SK-N-DZ (cell line): ENCODE results near the gene CEP83. TPM values are rescaled to one million over a fixed set of nuclear protein-coding genes. Genes with fewer than 3 reads are reported as not detected.
"Not testable (repeated sequence)": the region's sequence is repeated elsewhere in the genome, so short reads cannot be mapped to it uniquely, and the experiment has no call there.

Experiments
- DNase-seq: peaks from one replicate; pipeline ENCODE4 v3.0.0-alpha.2; 2015; ENCODE audit warnings: low spot score
- polyA plus RNA-seq, 2 experiments: library from polyadenylated mRNA; depleted of rRNA; stranded (reverse); fragments of >200 nt; gene quantifications; 2 replicates each; pipeline ENCODE4 v1.2.3, GENCODE V29; 2014

Gene CEP83, protein sequence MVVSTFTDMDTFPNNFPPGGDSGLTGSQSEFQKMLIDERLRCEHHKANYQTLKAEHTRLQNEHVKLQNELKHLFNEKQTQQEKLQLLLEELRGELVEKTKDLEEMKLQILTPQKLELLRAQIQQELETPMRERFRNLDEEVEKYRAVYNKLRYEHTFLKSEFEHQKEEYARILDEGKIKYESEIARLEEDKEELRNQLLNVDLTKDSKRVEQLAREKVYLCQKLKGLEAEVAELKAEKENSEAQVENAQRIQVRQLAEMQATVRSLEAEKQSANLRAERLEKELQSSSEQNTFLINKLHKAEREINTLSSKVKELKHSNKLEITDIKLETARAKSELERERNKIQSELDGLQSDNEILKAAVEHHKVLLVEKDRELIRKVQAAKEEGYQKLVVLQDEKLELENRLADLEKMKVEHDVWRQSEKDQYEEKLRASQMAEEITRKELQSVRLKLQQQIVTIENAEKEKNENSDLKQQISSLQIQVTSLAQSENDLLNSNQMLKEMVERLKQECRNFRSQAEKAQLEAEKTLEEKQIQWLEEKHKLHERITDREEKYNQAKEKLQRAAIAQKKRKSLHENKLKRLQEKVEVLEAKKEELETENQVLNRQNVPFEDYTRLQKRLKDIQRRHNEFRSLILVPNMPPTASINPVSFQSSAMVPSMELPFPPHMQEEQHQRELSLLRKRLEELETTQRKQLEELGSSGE
- 10.7 and 19.1 TPM in 2 replicates for polyA plus RNA-seq (2014; cell fraction: cytosol; rRNA removed)
- polyA plus RNA-seq (2014; cell fraction: nucleus; rRNA removed): 42.3 and 45.8 TPM in 2 replicates

- DNase-seq: peak; percentile 90
Observed at GRCh38 chr12:94459728-94460615, at the start of gene CEP83. CEP83 (minus strand) TSS chr12:94459867; CDS start chr12:94412490, 47,377 bp downstream.

DNA sequence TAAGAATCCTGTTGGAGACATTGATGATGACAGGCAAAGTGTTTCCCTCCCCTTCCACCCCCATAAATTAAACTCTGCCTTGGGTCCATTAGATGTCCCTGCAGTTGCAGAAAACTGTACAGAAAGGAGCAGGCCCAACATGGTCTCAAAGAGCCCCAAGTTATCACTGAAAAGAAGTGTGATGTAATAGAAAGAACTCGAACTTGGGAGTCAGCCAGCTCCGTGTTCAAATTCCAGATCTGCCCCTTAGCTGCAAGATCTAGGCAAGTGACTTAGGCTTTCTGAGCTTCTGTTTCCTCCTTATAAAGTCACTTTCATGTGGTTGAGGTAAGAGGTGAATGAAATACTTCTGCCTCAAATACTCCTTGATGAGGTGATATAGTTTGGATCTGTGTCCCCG is 49.6 kb upstream of the CEP83 start:
- no peak for DNase-seq

GRCh38 chr12:94507455-94507854 is 47.8 kb upstream of the CEP83 start:
- no peak for DNase-seq

- no peak for DNase-seq
Observed at GRCh38 chr12:94504386-94504785, 44.7 kb upstream of the CEP83 start.

DNA sequence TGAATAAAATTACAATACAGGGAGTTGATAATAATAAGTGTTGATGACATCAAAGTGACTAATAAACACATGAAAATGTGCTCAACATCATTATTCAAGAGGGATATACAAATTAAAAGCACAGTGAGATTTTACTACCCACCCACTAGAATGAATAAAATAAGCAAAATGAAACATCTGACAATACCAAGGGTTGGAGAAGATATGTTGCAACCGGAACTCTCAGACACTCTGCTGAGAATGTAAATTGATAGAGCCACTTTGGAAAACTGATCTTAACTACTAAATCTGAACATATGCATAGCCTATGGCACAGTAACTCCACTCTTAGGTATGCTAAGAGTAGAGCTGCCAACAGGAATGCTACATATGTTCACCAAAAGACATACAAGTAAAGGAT is 44.0 kb upstream of the CEP83 start:
- DNase-seq: no peak

- DNase-seq: no peak
Observed at GRCh38 chr12:94500831-94501567, 41.3 kb upstream of the CEP83 start.

DNA sequence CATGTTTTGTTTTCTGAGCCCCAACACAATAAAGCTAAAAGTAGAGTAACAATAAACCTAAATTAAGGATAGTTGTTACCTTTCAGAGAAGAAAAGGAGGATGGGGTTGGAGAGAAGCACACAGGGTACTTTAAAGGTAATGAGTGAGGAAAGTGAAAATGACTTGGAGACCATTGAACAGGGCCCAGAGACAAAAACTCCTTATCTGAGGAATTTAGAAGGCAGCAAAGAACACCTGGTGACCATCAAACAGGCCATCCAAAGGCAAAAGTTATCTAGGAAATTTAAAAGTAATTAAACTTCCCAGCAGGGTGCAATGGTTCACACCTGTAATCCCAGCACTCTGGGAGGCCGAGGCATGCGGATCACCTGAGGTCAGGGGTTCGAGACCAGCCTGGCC is 39.0 kb upstream of the CEP83 start:
- DNase-seq: no peak

DNA sequence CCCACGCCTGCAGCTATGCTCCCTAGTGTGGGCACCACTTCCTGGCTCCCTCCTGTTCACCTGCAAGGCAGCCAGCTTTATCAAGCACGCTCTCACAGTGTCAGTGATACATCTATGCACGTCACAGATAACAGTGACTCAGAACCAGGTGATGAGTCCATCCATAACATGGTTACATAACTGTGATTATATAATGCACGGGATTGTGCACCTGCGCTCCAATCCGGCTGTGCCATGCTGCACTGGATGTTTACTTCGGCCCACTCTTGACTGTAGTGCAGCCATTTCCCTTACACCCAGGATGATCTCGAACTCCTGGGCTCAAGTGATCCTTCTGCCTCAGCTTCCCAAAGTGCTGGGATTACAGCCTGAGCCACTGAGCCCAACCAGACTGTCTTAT is 38.4 kb upstream of the CEP83 start:
- DNase-seq: no peak

GRCh38 chr12:94495445-94496115 is 35.9 kb upstream of the CEP83 start:
- DNase-seq: no peak

- DNase-seq: no peak
Observed at GRCh38 chr12:94491489-94491888, 31.8 kb upstream of the CEP83 start.

GRCh38 chr12:94488463-94488862 is 28.8 kb upstream of the CEP83 start:
- DNase-seq: no peak

DNA sequence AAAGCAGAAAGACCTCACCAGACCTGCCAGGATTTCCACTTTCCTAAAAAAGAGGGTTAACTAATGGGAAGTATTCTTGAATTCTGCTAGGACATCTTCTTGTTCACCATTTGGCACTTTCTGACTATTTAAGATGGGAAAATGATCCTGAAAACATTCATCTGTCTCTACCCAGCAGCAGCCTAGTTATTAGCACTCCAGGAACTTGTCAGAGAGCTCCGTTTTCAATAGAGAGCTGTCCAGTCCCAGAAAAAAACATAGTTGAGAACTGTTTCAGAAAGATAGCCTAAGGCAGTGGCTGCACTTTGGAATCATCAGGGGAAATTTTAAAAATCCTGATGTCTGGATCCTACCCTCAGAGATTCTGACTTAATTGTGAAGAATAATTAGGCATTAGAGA is 22.1 kb upstream of the CEP83 start:
- DNase-seq: no peak

GRCh38 chr12:94469522-94469921 is 9.9 kb upstream of the CEP83 start:
- DNase-seq: no peak

GRCh38 chr12:94460616-94460959 is 921 bp upstream of the CEP83 start:
- no peak for DNase-seq

DNA sequence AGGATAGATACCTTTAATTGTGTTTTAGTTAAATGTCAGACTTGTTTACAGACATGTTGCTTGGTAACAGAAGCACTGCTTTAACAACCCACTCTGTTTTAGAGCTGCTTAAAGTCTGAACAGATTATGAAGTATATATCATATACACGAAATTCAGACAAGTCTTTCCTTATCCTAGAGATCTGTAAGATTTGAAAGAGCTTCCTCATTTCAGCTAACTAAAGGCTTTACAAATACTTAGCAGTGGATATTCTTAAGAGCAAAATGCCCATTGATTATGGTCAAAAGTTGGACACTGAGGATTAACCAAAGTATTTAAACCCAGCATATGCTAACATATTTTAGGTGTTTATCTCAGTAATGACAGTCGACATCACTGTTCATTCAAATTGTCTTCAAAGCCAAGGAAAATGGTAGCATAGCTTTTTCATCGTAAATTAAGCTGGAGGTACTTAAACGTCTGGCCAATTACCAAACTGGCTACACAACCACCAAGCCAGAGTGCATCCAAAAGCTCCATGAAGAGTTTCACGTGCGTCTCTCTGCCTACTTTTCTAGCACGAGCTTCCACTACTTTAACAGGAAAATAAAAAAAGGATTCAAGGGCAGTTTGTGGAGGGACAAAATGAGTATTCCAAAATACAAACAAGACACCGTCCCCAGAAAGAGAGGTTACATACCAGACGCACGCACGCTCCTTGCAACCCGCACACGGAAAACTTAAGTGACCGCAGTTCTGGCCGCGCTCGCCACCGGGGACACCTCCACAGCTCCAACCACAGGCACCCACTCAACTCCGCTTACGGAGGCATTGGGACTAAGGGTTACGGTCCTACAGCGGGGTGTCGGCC is 565 bp downstream of the CEP83 start:
- DNase-seq: peak; percentile 2

DNA sequence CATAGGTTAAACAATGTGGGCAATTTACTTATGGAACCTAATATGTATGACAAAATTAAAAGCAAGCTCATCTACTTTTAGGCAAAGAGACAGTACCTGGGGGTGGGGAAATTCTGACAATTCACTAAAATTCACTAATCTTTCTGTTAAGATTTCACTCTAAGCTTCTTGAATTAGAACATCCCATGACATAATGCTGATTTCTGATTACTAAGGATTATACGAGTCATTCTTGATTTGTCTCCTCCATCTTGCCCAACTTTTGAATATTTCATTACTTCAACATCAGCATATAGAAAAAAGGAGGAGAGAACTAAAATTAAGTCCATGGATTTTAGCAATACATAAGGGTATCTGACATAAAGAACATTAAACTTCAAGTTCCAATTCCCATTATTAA is 2.4 kb downstream of the CEP83 start:
- no peak for DNase-seq

DNA sequence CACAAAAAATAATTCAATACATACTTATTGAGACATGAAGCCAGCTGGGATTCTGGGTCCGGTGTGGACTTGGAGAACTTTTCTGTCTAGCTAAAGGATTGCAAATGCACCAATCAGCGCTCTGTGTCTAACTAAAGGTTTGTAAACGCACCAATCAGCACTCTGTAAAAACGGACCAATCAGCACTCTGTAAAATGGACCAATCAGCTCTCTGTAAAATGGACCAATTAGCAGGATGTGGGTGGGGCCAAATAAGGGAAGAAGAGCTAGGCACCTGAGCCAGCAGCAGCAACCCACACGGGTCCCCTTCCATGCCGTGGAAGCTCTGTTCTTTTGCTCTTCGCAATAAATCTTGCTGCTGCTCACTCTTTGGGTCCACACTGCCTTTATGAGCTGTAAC is 5.3 kb downstream of the CEP83 start:
- DNase-seq: not testable (repeated sequence)

DNA sequence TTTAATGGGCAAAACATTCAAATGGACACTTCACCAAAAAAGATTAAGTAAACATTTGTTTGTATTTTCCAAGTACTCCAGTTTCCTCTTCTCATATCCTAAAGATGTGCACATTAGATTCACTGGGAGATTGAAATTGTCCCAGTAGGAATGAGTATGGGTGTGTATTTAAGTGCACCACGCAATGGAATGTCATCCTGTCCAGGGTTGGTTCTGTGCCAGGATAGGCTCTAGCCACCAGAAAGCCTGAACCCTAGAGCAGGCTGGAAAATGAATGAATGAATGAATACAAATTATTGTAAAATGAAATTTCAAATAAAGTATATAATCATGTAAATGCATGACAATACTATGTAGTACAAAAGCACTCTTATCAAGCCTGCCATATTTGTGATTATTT is 14.0 kb downstream of the CEP83 start:
- DNase-seq: no peak

GRCh38 chr12:94437303-94437702 is 22.4 kb downstream of the CEP83 start:
- DNase-seq: no peak

DNA sequence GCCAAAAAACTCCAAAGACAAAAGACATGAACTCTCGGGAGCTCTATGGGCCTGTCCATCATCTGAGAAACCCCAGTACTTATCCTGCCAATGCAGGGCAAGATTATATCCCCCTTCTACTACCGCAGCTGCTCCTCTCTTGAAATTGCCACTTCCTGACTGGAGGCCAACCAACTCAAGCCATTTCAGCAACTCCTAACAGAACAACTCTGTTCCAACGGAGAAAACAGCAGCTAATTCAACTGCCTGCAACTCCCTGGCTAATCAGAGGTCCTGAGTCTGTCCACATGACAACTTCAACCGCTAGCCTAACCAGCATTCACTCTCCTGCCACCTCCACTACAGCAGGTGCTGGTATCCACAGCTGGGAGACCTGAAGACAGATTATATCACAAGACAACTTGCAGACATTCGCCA is 24.1 kb downstream of the CEP83 start:
- peak; percentile 85 for DNase-seq
